ENCODE measurements around the gene ZMYM5.

DNA sequence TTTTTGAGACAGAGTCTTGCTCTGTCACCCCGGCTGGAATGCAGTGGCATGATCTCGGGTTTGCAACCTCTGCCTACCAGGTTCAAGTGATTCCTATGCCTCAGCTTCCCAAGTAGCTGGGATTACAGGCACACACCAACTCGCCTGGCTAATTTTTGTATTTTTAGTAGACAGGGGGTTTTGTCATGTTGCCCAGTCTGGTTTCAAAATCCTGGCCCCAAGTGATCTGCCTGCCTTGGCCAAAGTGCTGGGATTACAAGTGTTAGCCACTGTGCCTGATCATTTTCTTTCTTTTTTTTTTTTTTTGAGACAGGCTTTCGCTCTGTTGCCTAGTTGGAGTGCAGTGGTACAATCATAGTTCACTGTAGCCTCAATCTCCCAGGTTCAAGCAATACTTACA, 28.7 kb downstream of the ZMYM5 start:
- TF ChIP-seq EP300 (IDR thresholded peaks at IDR 0.05) (no peak), POLR2A (IDR thresholded peaks at IDR 0.05) (no peak)
- TF ChIP-seq, protein P1, sequence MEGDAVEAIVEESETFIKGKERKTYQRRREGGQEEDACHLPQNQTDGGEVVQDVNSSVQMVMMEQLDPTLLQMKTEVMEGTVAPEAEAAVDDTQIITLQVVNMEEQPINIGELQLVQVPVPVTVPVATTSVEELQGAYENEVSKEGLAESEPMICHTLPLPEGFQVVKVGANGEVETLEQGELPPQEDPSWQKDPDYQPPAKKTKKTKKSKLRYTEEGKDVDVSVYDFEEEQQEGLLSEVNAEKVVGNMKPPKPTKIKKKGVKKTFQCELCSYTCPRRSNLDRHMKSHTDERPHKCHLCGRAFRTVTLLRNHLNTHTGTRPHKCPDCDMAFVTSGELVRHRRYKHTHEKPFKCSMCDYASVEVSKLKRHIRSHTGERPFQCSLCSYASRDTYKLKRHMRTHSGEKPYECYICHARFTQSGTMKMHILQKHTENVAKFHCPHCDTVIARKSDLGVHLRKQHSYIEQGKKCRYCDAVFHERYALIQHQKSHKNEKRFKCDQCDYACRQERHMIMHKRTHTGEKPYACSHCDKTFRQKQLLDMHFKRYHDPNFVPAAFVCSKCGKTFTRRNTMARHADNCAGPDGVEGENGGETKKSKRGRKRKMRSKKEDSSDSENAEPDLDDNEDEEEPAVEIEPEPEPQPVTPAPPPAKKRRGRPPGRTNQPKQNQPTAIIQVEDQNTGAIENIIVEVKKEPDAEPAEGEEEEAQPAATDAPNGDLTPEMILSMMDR (IDR thresholded peaks at IDR 0.05): no peak
